Hepatocyte (in vitro differentiated cells): ENCODE data around the gene VAPA. TPM values are rescaled to one million over a fixed set of nuclear protein-coding genes. Genes with fewer than 3 reads are reported as not detected.

Source experiments
- DNase-seq: peaks from one replicate; pipeline ENCODE4 v3.0.0-alpha.2; 2016; ENCODE audit warnings: low spot score
- H2AFZ ChIP-seq: fragments of 200-600 bp; sonication (generic); 2 replicates; pipeline ENCODE4 v1.6.0; 2016; ENCODE audit warnings: antibody characterized with exemption, mild to moderate bottlenecking
- H3K27ac ChIP-seq: fragments of 200-600 bp; sonication (generic); 2 replicates; pipeline ENCODE4 v1.5.1; 2016; ENCODE audit warnings: mild to moderate bottlenecking
- H3K27me3 ChIP-seq: fragments of 200-600 bp; sonication (generic); 2 replicates; pipeline ENCODE4 v1.6.1; 2016
- H3K36me3 ChIP-seq: fragments of 200-600 bp; sonication (generic); replicated peaks from 2 replicates; pipeline ENCODE4 v1.5.1; 2016; ENCODE audit warnings: low read depth; ENCODE audit not compliant: insufficient read depth
- H3K4me1 ChIP-seq: fragments of 200-600 bp; sonication (generic); 2 replicates; pipeline ENCODE4 v1.5.1; 2016; ENCODE audit warnings: mild to moderate bottlenecking, moderate library complexity; ENCODE audit not compliant: insufficient read depth
- H3K4me2 ChIP-seq: fragments of 200-600 bp; sonication (generic); 2 replicates; pipeline ENCODE4 v1.6.0; 2016
- H3K4me3 ChIP-seq: fragments of 200-600 bp; sonication (generic); 2 replicates; pipeline ENCODE4 v1.5.1; 2016; ENCODE audit warnings: mild to moderate bottlenecking
- H3K79me2 ChIP-seq: fragments of 200-600 bp; sonication (generic); 2 replicates; pipeline ENCODE4 v1.6.0; 2017; ENCODE audit warnings: mild to moderate bottlenecking
- H3K9me2 ChIP-seq: fragments of 200-600 bp; sonication (generic); replicated peaks from 2 replicates; pipeline ENCODE4 v1.6.0; 2017; ENCODE audit warnings: mild to moderate bottlenecking; ENCODE audit not compliant: insufficient read depth
- H3K9me3 ChIP-seq: fragments of 200-600 bp; sonication (generic); 2 replicates; pipeline ENCODE4 v1.5.1; 2016; ENCODE audit warnings: low read depth, mild to moderate bottlenecking
- H4K20me1 ChIP-seq: fragments of 200-600 bp; sonication (generic); 2 replicates; pipeline ENCODE4 v1.6.0; 2016; ENCODE audit warnings: mild to moderate bottlenecking; ENCODE audit not compliant: insufficient read depth, poor library complexity, severe bottlenecking
- EZH2 ChIP-seq: fragments of 200-600 bp; sonication (generic); IDR thresholded peaks from 2 replicates; pipeline ENCODE4 v1.6.1; 2016; ENCODE audit warnings: antibody characterized with exemption, mild to moderate bottlenecking, borderline replicate concordance
- EZH2phosphoT487 ChIP-seq: fragments of 200-600 bp; sonication (generic); IDR thresholded peaks from one replicate; pipeline ENCODE4 v1.6.1; 2018; ENCODE audit warnings: antibody characterized with exemption, mild to moderate bottlenecking, low read depth, moderate library complexity; ENCODE audit not compliant: unreplicated experiment, severe bottlenecking
- WGBS: methylation state at CpG from one replicate; pipeline ENCODE4 v1.1.6; 2016; ENCODE audit warnings: low lambda C conversion rate; ENCODE audit errors: missing lambda C conversion rate; 5-methylcytosine and 5-hydroxymethylcytosine counted together
- polyA plus RNA-seq: library from polyadenylated mRNA; unstranded; fragments of >200 nt; fragmentation: Nextera tagmentation; extraction: Ambion mirVana; gene quantifications from 2 replicates; pipeline ENCODE4 v1.2.1, GENCODE V29; 2016
- total RNA-seq: library from RNA; depleted of rRNA; stranded (reverse); fragments of >200 nt; gene quantifications from 2 replicates; pipeline ENCODE4 v1.2.3, GENCODE V29; 2014
- TF ChIP-seq, protein P1 (sequence below): fragments of 200-600 bp; sonication (generic); IDR thresholded peaks from 2 replicates; pipeline ENCODE4 v1.5.1; 2016; ENCODE audit warnings: antibody characterized with exemption, mild to moderate bottlenecking; ENCODE audit not compliant: poor library complexity

Gene VAPA
- total and polyA plus RNA-seq, 2 experiments from 2014 or later, result 290 to 324 TPM

DNA sequence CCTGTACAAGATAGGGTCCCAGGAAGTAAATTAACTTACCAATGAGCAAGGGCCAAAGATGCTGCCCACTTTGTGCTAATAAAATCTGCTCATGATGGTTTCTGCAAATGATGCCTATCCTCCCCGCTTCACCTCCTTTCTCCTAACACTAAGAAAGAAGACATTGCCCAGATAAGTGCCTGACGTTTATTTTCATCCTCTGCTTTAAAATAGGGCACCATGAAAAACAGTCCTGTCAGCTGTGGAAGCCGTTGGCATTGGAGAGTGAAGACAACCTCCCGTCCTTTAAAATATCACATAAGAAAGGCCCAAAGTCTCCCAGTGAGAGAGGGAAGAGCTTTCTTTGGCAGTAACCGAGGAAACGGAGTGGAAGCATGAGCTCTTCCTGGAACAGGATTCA lies 29.7 kb upstream of the VAPA start:
- Histone ChIP-seq H3K79me2 (no peaks in the 10 kb centered on the region), H4K20me1 (no peaks in the 10 kb centered on the region), H3K4me3 (no peak overlapping the region), H3K4me1 (no peaks in the 10 kb centered on the region), H3K27ac (no peak overlapping the region), H3K9me3 (no peaks in the 10 kb centered on the region), H3K9me2 (no peaks in the 10 kb centered on the region), H3K27me3 (no peaks in the 10 kb centered on the region), H3K36me3 (no peaks in the 10 kb centered on the region), H2AFZ (no peak overlapping the region), H3K4me2 (no peak overlapping the region)
- DNase-seq, result no peak
- 92% methylated on average over 6 of the region's 6 CpGs for WGBS
- TF ChIP-seq EZH2phosphoT487 (no peak), EZH2 (no peak)
- TF ChIP-seq, protein P1, sequence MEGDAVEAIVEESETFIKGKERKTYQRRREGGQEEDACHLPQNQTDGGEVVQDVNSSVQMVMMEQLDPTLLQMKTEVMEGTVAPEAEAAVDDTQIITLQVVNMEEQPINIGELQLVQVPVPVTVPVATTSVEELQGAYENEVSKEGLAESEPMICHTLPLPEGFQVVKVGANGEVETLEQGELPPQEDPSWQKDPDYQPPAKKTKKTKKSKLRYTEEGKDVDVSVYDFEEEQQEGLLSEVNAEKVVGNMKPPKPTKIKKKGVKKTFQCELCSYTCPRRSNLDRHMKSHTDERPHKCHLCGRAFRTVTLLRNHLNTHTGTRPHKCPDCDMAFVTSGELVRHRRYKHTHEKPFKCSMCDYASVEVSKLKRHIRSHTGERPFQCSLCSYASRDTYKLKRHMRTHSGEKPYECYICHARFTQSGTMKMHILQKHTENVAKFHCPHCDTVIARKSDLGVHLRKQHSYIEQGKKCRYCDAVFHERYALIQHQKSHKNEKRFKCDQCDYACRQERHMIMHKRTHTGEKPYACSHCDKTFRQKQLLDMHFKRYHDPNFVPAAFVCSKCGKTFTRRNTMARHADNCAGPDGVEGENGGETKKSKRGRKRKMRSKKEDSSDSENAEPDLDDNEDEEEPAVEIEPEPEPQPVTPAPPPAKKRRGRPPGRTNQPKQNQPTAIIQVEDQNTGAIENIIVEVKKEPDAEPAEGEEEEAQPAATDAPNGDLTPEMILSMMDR, result no peak

DNA sequence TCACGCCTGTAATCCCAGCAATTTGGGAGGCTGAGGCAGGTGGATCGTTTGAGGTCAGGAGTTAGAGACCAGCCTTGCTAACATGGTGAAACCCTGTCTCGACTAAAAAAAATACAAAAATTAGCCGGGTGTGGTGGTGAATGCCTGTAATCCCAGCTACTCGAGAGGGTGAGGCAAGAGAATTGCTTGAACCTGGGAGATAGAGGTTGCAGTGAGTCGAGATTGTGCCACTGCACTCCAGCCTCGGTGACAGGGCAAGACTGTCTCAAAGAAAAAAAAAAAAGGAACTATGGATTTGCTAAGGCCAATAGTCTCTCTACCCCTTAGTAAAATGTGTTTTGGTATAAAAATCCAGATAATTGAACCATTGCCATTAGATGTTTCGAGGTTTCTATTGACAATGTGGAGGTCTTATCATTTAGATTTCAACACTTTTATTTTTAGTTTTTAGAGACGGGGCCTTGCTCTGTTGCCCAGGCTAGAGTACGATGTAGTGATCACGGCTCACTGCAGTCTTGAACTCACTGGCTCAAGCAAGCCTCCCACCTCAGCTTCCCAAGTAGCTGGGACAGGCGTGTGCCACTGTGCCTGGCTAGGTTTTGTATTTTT lies 29.2 kb upstream of the VAPA start:
- Histone ChIP-seq H3K4me3 (no peak overlapping the region), H3K4me1 (no peaks in the 10 kb centered on the region), H3K9me2 (no peaks in the 10 kb centered on the region), H2AFZ (no peak overlapping the region), H3K79me2 (no peaks in the 10 kb centered on the region), H3K27ac (no peak overlapping the region), H3K4me2 (no peak overlapping the region), H4K20me1 (no peaks in the 10 kb centered on the region), H3K36me3 (no peaks in the 10 kb centered on the region), H3K27me3 (no peaks in the 10 kb centered on the region), H3K9me3 (no peaks in the 10 kb centered on the region)
- DNase-seq, result no peak
- TF ChIP-seq EZH2 (no peak), EZH2phosphoT487 (no peak)
- TF ChIP-seq, protein P1, result no peak
- WGBS, result 91% methylated on average over 12 of the region's 12 CpGs

DNA sequence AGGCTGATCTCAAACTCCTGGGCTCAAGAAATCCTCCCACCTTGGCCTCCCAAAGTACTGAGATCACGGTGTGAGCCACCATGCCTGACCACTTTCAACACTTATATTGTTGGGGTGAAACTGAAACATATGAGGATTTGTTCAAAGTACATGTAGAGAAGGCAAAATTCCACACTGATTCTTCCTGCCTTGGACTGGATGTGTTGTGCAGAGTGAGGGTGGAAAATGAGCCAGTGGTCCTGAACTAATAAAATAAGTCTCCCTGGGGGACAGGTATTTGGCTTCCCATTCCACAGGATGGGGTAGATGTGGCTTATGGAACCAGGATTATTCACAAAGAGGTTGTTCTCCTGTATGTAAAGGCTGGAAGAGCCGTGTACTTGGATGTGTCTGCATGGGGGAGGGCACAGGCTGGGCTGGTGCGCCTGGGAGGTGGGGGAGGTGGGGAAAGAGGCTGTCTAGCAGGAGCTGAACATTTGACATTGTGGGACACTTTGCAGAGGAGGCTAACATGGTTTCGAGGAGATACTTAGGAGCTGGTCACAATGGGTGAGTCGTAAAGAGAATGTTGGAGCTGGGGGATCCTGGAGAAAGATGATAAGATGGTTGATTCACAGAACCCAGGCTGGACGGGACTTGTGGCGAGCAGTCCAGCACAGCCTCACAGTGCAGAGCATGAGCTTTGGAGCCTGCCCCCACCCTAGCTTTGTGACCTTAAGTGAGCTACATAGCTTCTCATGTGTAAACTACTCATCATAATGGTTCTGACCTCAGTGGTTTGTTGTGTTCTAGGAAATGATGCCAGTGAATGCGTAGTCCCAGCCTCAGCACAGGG lies 28.4 kb upstream of the VAPA start, which contains the start of gene TXNDC2:
TSS of gene TXNDC2 (plus strand) at position 804 of the 835 bp plus-strand sequence. CDS start 708 bp downstream, outside the sequence.
- no peak for DNase-seq
- H3K36me3 ChIP-seq, result no peaks in the 10 kb centered on the region
- TF ChIP-seq EZH2, result no peak
- TF ChIP-seq, protein P1, result no peak
- no peak for TF ChIP-seq EZH2phosphoT487
- H3K27me3 ChIP-seq, result no peaks in the 10 kb centered on the region
- H4K20me1 ChIP-seq, result no peaks in the 10 kb centered on the region
- no peaks in the 10 kb centered on the region for H3K79me2 ChIP-seq
- H3K27ac ChIP-seq, result no peak within 1 kb of the TSS
- no peak within 1 kb of the TSS for H3K4me2 ChIP-seq
- H3K4me3 ChIP-seq, result no peak within 1 kb of the TSS
- no peaks in the 10 kb centered on the region for H3K9me2 ChIP-seq
- H3K9me3 ChIP-seq, result no peaks in the 10 kb centered on the region
- 87% methylated on average over 8 of the region's 8 CpGs for whole genome bisulfite sequencing
- H3K4me1 ChIP-seq, result no peaks in the 10 kb centered on the region
- no peak within 1 kb of the TSS for H2AFZ ChIP-seq
